HUES6 (cell line): ENCODE data around the gene SRPK1.
A peak's percentile ranks its signal among the peaks of the same experiment; 100 is the strongest.

ENCODE experiments used
- H3K27ac ChIP-seq: 2 replicates; pipeline ENCODE4 v1.7.0; 2013; ENCODE audit warnings: low read depth, mild to moderate bottlenecking, low read length, inconsistent platforms
- H3K27me3 ChIP-seq: 2 replicates; pipeline ENCODE4 v1.6.1; 2013; ENCODE audit warnings: low read length; ENCODE audit not compliant: control insufficient read depth, insufficient read depth
- H3K36me3 ChIP-seq: 2 replicates; pipeline ENCODE4 v1.6.1; 2013; ENCODE audit warnings: low read length; ENCODE audit not compliant: control insufficient read depth, insufficient read depth
- H3K4me1 ChIP-seq: 2 replicates; pipeline ENCODE4 v1.6.1; 2013; ENCODE audit warnings: low read length; ENCODE audit not compliant: control insufficient read depth, insufficient read depth
- H3K4me3 ChIP-seq: 2 replicates; pipeline ENCODE4 v1.5.1; 2013; ENCODE audit warnings: low read depth, low read length
- H3K9ac ChIP-seq: one replicate; pipeline ENCODE4 v1.6.1; 2013; ENCODE audit warnings: mild to moderate bottlenecking, low read length
- H3K9me3 ChIP-seq: 2 replicates; pipeline ENCODE4 v1.6.1; 2013; ENCODE audit warnings: low read depth, low read length; ENCODE audit not compliant: control insufficient read depth, insufficient read depth

Gene SRPK1

DNA sequence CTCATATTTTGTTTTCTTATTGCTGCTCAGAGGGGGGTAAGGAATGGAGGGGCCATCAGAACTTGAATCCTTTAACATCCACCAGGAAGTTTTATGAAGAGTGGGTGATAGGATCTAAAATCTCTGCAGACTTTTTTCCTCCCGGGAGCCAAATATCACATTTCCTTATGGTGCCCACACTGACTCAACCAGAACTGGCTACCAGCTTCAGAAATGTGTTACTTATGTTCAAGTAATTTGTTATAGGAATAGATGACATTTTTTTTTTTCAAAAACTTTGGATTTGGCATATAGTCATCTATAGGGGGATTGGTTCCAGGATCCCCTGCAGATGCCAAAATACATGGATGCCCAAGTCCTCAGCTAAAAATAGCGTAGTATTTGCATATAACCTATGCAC lies 97.3 kb downstream of the SRPK1 start:
- Histone ChIP-seq H3K27ac (no peak overlapping the region), H3K9me3 (no peaks in the 10 kb centered on the region), H3K36me3 (no peaks in the 10 kb centered on the region), H3K4me1 (no peaks in the 10 kb centered on the region), H3K9ac (no peak overlapping the region), H3K27me3 (no peaks in the 10 kb centered on the region), H3K4me3 (no peak overlapping the region)

GRCh38 chr6:35817515-35817914 lies 103.4 kb downstream of the SRPK1 start:
- no peak overlapping the region for H3K9ac ChIP-seq
- no peaks in the 10 kb centered on the region for H3K36me3 ChIP-seq
- no peaks in the 10 kb centered on the region for H3K27me3 ChIP-seq
- H3K4me1 ChIP-seq, result no peaks in the 10 kb centered on the region
- no peak overlapping the region for H3K4me3 ChIP-seq
- peaks cover 6% of the 10 kb centered on the region; the same call in 1 of the 2 replicates for H3K9me3 ChIP-seq
- no peak overlapping the region for H3K27ac ChIP-seq

- H3K36me3 ChIP-seq, result no peaks in the 10 kb centered on the region
- 0 out of 2 replicates have a peak, but pooled peaks cover 4% of the 10 kb centered on the region for H3K4me1 ChIP-seq
- no peak overlapping the region for H3K4me3 ChIP-seq
- no peaks in the 10 kb centered on the region for H3K27me3 ChIP-seq
- H3K27ac ChIP-seq, result no peak overlapping the region
- H3K9me3 ChIP-seq, result no peaks in the 10 kb centered on the region
- H3K9ac ChIP-seq, result no peak overlapping the region
Measured at GRCh38 chr6:35811699-35811995, 109.3 kb downstream of the SRPK1 start.

DNA sequence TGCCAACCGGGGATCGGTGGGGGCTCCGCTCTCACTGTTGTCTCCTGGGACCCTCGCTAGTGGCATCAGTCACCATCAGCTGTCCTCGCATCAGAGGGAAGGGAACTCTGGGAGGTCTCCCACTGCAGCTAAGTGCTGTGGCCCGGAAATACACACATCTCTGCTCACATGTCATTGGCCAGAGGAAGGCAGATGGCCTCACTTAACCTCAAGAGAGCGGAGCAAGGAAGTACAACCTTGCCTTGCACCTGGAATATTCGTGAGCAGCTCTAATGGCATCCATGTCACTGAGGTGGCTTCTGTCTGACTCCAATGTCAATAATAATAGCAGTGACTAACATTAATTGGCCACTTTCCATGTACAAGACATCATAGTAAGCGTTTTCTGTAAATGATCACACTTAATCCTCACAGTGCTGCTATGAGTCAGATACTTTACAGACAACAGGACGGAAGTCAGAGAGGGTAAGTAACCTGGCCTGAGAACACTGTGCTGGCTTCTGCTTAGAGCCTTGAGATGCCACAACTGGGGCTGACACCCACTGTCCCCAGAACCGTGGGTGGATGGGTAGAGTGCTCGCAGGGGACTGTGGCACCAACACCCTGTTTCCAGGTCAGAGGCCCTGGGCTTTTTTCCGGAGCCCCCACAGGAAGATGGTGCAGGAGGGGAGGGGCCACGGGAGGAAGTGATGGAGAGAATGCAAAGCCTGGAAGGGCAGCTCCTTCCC lies 109.8 kb downstream of the SRPK1 start:
- no peaks in the 10 kb centered on the region for H3K9me3 ChIP-seq
- H3K4me3 ChIP-seq, result no peak overlapping the region
- no peak overlapping the region for H3K9ac ChIP-seq
- H3K36me3 ChIP-seq, result no peaks in the 10 kb centered on the region
- no peak overlapping the region for H3K27ac ChIP-seq
- H3K4me1 ChIP-seq, result 0 out of 2 replicates have a peak, but pooled peaks cover 4% of the 10 kb centered on the region
- H3K27me3 ChIP-seq, result peaks cover 5% of the 10 kb centered on the region; the same call in 1 of the 2 replicates

- Histone ChIP-seq H3K9ac (no peak overlapping the region), H3K9me3 (no peaks in the 10 kb centered on the region), H3K4me3 (no peak overlapping the region), H3K4me1 (0 out of 2 replicates have a peak, but pooled peaks cover 4% of the 10 kb centered on the region), H3K27ac (no peak overlapping the region), H3K27me3 (peaks cover 11% of the 10 kb centered on the region; the same call in 1 of the 2 replicates), H3K36me3 (no peaks in the 10 kb centered on the region)
Measured at GRCh38 chr6:35809809-35810208, 111.1 kb downstream of the SRPK1 start.

GRCh38 chr6:35808688-35809087 lies 112.2 kb downstream of the SRPK1 start:
- Histone ChIP-seq H3K36me3 (no peaks in the 10 kb centered on the region), H3K9me3 (no peaks in the 10 kb centered on the region), H3K27me3 (peaks cover 11% of the 10 kb centered on the region; the same call in 1 of the 2 replicates), H3K4me3 (no peak overlapping the region), H3K9ac (no peak overlapping the region), H3K27ac (no peak overlapping the region), H3K4me1 (0 out of 2 replicates have a peak, but pooled peaks cover 4% of the 10 kb centered on the region)

- Histone ChIP-seq H3K27ac (no peak within 1 kb of the TSS), H3K9me3 (no peaks in the 10 kb centered on the region), H3K4me1 (0 out of 2 replicates have a peak, but pooled peaks cover 4% of the 10 kb centered on the region), H3K4me3 (peak within 1 kb of the TSS; percentile 66), H3K36me3 (no peaks in the 10 kb centered on the region), H3K27me3 (peaks cover 11% of the 10 kb centered on the region; the same call in 1 of the 2 replicates), H3K9ac (no peak within 1 kb of the TSS)
Measured at GRCh38 chr6:35804996-35805736, 115.7 kb downstream of the SRPK1 start, which contains the start of gene LHFPL5. Gene LHFPL5, plus strand, starts transcription at chr6:35805352. Its CDS starts 319 bp downstream, at chr6:35805671.

- Histone ChIP-seq H3K4me3 (no peak overlapping the region), H3K9me3 (no peaks in the 10 kb centered on the region), H3K4me1 (peaks cover 17% of the 10 kb centered on the region), H3K27me3 (peaks cover 6% of the 10 kb centered on the region; the same call in 1 of the 2 replicates), H3K27ac (no peak overlapping the region), H3K36me3 (no peaks in the 10 kb centered on the region), H3K9ac (no peak overlapping the region)
Measured at GRCh38 chr6:35801148-35801547, 119.8 kb downstream of the SRPK1 start.

DNA sequence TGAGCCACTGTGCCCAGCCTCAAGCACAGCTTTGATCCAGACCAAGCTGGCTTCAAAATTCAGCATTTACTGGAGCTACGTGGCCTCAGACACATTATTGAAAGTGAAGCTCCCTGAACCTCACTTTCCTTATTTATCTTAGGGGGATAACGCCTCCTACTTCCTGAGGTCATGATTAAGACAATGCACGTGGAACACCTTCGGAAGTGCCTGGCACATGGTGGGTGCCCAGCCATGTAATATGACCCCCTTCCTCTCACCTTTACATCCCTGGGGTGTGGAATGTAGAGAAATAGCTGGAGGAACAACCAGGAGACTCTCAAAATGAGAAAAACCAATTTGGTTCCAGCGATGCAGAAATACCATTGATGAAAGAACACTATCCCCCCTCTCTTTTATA lies 122.2 kb downstream of the SRPK1 start:
- no peak overlapping the region for H3K4me3 ChIP-seq

DNA sequence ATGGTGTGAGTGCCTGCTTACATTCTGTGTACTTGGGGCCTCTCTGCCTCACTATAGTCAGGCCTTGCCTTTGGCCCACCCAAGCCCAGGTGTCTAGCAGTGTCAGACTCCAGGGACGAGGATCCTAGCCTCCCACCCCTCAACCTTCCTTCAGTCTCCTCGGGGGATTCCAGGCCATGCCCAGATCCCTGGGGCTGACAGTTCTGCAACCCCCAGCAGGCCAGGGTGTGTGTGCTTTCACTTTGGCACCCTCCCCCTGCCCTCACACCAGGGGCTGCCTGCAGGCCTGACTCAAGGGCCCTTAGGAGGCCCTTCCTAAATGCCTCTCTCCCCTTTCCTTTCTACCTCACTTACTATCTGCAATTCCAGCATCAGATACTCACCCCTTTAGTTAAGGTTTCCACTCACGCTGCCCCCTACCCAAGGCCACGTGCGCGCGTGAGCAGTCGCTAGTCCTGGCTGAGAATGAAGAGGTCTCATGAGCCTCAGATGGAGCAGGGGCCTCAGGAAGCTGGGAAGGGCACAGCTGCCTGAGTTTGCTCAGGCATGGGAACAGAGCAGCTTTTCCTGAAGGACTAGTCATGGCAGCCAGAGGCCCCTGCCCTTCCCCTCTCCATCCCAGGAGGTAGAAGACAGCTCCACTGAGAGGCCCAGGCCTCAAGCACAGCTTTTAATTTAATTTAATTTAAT lies 122.9 kb downstream of the SRPK1 start:
- Histone ChIP-seq H3K9ac (no peak overlapping the region), H3K4me1 (peaks cover 17% of the 10 kb centered on the region), H3K27me3 (no peaks in the 10 kb centered on the region), H3K36me3 (no peaks in the 10 kb centered on the region), H3K9me3 (no peaks in the 10 kb centered on the region), H3K4me3 (no peak overlapping the region), H3K27ac (no peak overlapping the region)

More for the DNA sequence above, 122.2 kb downstream of the SRPK1 start:
- Histone ChIP-seq H3K9ac (no peak overlapping the region), H3K9me3 (no peaks in the 10 kb centered on the region), H3K36me3 (no peaks in the 10 kb centered on the region), H3K27ac (no peak overlapping the region), H3K27me3 (no peaks in the 10 kb centered on the region), H3K4me1 (peaks cover 17% of the 10 kb centered on the region)

- Histone ChIP-seq H3K4me1 (peaks cover 17% of the 10 kb centered on the region), H3K27me3 (no peaks in the 10 kb centered on the region), H3K27ac (no peak overlapping the region), H3K36me3 (no peaks in the 10 kb centered on the region), H3K9me3 (no peaks in the 10 kb centered on the region), H3K9ac (no peak overlapping the region), H3K4me3 (no peak overlapping the region)
Measured at GRCh38 chr6:35796236-35796635, 124.7 kb downstream of the SRPK1 start.
